UCSD-AML1 (cell line): ENCODE data around the gene COL16A1.
A peak's percentile ranks its signal among the peaks of the same experiment; 100 is the strongest.

Experiments
- DNase-seq: peaks from one replicate; lab custom pipeline; 2025; ENCODE audit not compliant: unreplicated experiment; lab: John Stamatoyannopoulos, UW

Gene COL16A1

DNA sequence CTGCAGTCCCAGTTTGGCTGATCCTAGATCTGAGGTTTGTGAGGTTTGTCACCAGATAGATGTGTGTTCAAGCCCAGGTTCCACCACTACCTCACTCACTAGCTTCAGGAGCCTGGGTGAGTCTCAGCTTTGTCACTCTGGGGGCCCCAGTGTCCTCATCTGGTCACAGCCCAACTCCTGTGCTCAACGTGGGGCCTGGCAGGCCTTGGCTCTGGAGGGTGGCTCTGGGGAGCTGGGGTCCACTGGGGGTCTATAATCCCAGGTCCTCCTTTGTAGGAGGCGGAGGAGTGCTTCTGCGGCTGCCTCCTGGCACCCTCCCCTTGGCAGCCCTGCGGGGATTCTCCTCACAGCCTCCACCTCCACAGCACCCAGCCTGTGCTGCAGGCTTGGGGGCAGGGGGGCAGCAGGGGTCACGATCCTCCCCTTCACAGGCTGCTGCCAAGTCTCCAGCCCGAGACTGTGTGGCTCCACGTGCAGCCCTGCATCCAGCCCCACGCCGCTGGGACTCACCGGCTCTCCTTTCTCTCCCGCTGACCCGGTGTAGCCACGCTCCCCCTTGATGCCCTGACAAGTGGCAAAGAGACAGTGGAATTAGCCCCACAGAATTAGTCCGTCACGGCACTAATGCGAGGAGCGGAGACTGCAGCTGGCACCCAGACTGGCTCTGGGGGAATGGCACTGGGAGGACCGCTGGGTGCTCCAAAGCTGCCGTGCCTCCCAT is 36.6 kb downstream of the COL16A1 start:
- no peak for DNase-seq

DNA sequence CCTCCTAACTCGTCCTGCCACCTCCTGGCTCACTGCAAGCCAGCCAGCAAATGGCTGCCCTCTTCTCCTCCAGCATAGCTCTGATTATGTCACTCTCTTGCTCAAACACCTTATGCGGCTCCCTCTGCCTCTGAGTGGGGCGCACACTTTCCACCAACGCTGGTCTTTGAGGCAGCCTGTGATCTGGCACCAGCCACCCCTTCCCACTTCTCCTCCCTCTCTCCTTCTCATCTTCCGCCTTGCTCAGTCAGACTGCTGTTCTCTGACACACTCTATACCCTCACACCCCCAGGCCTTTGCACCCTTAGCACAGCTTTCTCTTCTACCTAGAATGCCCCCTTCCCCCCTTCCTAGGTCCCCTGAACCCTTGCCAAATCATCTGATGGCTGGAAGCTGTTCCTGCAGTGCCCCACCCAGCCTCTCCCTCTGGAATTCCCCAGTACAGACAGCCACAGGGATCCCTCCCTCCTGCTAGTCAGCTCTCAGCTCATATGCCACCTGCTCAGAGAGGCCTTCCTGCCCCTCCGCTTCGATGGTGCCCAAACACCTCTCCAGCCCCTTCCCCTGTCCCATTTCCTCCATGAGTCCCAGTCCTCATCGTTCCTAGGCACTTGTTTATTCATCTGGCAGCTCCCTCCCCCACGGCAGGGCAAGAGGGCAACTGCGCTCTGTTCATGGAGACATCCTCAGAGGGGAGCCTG is 37.4 kb downstream of the COL16A1 start:
- no peak for DNase-seq

DNA sequence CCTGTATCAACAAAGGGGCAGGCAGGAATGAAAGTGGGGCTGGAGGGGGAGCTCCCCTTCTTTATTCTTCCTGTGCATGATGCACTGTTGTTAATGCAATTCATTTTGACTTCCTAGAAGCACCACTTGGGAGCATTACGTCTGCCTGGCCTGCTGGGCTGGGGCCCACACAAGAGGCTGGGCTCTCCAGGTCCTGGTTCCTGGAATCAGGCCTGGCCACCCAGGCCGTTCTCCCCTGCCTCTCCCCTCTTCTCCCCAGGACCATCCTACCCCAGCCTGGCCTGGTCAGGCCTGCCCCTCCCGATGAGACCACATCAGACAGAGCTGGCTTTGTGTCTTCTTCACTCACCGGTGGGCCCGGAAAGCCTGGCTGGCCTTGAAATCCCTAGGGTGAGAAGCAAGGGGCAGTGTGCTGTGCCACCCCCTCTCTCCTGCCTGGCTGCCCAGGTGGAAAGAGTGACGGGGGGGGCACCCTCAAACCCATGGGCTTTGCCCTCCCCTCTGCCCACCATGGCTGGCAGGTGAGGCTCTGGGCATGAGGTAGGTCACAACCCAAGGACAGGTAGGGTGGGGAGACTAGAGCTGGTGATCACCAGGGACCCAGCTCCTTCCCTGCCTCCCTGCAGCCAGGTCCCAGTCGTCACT is 38.5 kb downstream of the COL16A1 start:
- no peak for DNase-seq

DNA sequence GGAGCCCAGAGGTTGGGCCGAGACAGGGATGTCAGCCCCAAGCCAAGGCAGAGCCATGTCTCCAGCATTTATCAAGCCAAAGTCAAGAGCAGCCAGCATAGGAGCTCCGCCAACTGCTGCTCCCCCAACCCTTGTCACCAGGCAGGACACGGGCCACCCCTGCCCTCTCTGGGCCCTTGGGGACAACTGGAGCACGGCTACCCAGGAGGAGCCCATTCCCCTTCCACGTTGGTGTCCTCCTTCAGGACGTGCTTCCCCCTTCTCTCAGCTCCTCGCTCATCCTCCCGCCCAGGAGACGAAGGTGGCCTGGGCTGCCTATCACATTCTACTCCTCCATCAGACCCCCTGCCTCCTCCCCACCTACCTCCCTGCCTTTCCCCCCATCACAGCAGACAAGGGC is 39.3 kb downstream of the COL16A1 start:
- DNase-seq, result no peak

DNA sequence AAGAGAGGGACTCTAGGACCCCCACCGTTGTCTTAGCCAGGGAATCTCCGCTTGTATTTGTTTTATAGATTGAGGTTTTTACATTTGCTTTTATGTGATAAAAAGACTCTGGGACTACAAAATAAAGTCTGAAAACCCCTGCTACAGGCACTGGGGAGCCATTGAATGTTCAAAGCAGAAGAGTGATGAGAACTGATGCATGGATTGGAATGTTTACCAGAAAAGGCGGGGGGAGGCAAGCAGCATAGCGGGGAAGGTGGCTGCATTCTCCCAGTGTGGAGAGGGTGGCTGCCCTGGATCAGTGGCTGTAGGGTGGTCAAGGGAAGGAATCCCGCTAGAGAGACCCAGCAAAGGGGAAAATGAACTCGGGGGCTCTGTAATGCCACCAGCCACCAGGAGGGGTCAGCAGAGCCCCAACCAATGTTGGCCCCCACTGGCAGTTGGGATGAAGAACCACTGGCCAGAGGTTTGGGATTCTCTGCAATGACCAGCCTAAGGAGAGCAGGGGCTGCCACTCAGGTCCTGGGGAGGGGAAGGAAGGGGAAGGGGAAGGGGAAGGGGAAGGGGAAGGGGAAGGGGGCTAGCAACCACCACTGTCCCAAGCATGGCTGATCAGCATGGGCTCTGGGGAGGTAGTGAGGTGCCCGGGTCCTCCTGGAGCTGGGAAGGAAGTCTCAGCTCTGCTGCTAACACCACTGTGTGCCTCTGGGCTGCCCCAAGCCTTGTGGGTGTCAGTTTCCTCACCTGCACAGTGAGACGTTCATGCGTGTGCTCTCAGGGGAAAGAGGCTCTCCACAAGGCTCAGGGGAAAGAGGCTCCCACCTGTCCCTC is 40.0 kb downstream of the COL16A1 start:
- peak; percentile 58 for DNase-seq

DNA sequence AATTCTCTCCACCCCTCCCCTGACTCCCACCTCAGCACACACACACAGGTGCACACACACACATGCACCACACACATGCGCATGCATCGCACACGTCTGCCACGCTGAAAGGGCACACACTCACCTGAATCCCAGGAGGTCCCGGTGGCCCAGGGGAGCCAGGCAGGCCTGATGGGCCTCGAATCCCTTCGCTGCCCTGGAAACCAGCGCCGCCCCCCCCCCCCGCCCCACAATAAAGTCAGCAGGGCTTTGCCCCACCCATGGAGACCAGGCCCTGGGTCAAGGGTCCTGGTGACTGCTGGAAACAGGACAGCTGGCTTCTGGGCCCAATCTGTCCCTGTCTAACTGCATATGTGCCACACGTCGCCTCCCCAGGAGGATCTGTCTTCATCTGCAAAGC is 41.4 kb downstream of the COL16A1 start:
- no peak for DNase-seq

DNA sequence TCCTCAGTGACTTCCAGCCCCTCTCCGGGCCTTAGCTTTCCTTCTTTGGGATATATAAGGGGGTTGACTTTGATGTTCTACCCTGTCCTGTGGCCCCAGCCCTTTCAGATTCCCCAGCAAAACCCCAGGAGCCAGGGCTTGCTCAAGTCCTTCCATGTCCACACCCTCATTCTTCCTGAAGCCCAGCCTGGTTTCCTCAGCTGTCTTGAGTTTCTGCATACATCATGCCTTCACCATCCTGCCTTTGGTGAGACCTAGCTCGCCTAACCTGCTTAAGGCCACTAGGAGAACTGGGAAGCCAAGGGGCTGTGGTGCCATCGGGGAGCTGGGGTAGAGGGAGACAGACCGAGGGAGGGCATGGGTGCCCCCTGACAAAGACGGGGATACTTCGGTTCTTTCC is 42.0 kb downstream of the COL16A1 start:
- no peak for DNase-seq

DNA sequence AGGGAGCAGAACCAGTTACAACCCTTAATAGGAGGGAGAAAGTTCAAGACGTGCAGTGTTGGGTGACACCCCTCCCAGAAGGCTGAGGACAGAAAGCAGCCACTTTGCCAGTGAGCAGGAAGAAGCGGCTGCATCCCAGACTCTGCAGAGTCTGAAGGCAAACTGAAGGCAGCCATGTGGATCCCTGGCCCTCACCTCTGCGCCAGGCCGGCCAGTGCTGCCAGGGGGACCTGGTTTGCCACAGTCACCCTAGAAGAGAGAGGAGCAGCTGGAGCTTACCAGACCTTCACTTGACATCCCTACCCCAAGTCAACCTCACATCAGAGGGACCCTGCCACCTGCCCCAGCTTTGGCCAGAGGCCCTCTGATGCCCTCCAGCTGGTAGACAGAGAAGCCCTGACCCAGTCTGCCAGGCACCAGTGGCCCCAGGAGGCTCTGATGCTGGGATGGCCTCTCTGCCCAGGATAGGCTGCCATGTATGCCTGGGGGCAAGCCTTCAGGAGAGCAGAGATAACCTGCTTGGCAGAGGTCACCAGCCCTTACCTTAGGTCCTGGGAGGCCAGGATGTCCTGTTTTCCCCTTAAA is 42.9 kb downstream of the COL16A1 start:
- DNase-seq, result no peak

DNA sequence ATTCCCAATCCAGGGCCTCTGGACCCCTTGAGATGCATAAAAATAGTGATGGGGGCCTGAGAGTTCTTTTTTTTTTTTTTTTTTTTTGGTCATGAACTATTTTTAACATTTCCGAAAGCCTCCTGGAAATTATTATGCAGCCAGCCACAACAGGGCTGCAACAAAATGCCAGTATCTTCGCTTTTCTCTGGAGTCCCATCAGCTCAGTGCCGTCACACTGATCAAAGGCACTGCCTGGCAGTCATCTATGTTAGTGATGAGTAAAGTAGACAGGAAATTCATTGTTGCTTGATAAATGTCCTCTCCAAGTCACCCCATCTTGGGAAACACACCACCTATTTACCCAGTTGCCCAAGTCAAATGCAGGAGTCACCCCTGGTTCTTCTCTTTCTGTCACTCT is 43.9 kb downstream of the COL16A1 start:
- DNase-seq, result no peak

DNA sequence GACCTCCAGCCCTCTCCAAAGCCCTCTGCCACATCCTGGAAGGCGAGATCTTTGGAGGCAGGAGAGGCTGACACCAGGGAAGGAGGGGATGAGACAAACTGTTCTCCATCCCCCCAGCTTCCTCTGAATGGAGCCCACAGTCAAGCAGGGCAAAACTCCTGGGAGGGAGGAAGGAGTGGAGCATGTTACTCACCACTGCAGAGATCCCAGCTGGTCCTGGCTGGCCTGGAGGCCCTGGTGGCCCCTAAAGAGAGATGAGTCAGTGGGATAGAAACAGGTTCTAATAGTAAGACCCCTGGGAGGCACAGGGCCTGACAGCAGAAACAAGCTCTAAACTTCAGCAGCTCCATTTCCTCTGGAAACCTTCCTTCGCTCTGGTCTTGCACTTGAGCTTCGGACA is 45.1 kb downstream of the COL16A1 start:
- no peak for DNase-seq

DNA sequence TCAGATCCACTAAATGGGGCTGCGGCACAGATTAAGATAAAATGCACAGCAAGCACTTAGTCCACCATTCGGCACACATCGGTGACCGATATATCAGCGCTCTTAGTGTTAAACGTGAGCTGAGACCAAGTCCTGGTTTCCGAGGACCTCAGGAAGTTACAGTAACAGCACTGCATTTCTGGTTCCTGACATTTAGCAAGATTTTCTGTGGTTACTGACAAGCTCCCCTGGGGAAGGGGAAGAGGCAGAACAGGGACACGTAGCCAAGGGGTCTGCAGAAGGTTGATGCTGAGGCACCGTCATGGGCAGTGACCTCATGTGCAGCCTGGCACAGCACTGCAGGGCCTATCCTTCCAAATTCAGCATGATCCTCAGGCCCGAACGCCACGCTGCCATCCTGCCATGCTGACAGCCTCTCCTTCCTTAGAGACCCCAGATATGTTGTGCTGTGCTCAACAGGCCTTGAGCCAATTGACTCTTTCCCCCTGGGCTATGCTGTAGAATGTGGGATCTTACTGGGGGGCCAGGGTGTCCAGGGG is 45.8 kb downstream of the COL16A1 start:
- DNase-seq, result no peak

DNA sequence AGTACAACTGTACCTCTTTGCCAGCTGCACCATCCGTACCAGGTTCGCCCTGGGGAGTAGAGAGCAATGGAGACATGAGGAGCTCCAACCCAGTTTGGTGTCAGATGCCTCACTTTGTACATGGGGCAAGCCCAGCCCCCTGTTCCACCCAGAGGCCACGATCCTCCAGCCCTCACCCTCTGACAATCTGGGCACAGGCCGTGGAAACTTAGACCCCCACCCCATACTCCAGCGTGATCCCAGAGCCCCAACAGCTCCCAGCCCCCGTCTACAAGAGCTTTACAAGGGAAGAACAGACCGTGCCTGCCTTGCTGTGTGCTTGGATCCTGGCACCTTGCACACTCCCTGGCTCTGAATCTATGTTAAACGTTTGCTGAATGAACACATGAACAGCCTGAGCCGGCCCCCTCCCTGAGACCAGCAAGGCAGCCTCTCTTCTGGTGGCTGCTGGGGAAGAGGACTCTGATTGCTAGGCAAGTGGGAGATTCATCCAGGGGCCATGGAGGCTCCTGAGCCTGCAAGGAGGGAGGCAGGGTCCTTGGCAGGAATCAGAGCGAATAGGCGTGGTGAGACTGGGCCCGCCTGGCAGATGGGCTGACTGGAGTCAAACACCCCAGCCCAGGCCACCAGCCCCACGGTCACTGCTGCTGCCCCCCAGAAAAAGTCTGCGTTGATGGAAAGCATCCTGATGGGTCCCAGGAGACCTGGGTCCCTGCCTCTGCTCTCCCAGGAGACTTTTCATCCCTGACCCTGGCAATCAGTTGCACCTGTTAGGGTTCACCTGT is 46.6 kb downstream of the COL16A1 start:
- no peak for DNase-seq

DNA sequence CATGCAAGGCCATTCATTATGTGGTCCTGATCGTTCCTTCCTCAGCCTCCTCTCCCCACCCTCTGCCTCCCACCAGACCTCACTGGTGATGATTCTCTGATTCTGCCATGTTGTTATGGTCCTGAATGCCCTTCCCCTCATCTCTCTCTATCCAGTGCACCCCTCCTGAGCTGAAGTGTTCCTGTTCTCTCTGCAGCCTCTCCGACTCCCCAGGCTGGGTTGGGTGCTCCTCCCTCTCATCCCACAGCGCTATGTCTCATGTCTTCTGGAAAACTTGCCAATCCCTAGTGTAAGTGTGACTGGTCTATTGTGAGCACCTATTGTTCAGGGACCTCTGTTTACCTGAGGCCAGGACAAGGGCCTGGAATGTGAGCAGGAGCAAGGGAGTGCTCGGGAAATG is 48.1 kb downstream of the COL16A1 start:
- no peak for DNase-seq

DNA sequence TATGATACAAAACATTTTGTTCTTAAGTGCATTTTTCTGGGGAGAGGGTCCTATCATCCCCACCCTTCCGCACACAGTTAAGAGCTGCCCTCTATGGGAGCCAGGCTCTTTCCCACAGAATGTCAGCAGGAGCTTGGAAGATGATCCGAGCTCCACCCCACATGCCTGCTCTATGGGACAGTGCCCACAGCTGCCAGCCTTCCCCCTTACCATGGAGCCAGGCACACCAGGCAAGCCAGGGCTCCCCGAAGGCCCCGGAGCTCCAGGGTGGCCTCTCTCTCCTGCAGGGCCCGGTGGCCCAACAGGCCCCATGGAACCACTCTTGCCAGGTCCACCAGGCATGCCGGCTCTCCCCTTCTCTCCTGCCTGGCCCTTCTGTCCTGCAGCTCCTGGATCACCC is 48.7 kb downstream of the COL16A1 start:
- DNase-seq, result no peak

DNA sequence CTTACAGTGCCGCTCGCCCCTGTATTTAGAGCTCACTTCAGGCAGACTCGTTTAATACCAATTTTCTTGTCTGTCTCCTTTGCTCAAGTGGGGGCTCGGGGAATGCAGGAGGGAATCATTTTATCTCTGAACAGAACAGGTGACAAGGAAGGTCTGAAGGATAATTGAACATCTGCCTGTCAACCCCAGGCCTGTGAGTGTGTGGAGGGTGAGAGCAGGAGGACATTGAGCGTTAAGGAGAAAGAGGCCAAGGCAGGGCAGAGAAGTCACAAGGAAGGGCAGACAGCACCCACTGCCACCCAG is 49.4 kb downstream of the COL16A1 start:
- DNase-seq, result no peak

DNA sequence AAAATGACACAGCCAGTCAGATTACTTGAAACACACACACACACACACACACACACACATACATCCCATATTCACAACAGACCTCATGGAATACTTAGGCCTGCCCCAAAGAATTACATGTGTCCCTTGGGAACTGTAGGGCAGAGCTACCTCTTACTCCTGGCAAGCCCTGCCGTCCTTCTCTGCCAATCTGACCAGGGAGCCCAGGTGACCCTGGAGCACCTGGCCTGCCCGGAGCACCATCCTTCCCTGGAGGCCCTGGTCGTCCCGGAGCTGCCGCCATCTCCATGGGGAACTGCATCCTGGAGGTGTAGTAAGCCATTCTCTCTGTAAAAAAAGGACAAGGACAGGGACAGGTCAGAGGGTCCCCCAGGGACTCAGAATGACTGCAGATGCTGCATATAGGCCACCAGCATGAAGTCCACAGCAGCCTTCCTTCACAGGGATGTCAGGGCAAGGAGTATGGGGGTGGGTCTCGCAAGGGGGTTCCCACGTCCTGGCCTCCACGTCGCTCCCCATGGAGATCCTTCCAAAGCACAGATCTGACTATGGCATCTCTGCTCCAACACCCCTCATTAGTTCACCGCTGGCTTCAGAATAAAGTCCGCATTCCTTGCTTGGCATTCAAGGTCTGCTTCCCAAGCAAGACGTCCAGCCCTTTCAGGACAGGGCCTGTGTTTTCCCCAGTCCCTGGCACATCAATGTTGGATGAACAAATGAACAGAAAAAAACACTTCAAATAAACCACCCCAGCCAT is 49.9 kb downstream of the COL16A1 start:
- no peak for DNase-seq

DNA sequence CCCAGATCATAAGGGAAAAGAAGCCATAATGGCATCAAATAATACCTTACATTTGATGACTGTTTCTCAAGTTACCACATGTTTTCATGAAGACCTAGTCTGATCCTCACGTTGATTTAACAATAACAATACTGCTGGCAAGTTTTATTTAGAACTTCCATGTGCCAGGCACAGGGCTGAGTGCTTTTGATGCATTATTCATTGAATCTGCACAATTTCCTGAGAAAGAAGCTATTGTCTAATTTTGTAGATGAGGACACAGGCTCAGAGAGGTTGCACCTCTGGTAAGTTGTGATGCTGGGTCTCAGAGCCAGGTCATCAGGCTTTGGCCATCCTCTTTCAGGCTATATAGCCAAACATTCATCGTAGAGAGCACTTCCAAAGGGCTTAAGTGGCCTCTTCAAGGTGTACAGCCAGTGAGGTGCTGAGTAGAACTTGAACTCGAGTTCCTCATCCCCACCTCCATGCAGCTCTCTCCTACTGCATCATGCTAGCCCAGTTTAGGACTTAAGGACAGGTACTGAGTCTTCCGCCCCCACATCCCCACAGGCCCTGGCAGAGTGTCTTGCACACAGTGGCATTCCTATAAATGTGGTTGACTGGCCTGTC is 50.8 kb downstream of the COL16A1 start:
- DNase-seq, result no peak

DNA sequence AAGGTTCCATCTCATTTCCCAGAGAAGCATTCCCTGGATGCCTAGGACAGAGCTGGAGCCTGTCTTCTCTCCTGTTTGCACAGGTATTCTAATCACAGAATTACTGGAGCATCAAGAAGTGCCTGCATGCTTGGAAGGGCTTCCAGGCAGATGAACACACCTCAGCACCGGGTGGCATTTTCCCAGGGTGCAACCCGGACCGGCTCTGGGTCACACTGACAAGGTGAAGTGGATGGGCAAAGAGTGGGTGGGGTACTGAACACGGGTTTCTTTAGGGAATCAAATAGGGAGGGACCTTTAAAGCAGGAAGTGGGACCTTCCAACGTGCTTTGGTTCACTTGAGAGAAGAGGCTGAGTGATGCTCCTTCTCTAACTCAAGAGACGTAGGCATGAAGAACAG is 52.1 kb downstream of the COL16A1 start:
- no peak for DNase-seq

DNA sequence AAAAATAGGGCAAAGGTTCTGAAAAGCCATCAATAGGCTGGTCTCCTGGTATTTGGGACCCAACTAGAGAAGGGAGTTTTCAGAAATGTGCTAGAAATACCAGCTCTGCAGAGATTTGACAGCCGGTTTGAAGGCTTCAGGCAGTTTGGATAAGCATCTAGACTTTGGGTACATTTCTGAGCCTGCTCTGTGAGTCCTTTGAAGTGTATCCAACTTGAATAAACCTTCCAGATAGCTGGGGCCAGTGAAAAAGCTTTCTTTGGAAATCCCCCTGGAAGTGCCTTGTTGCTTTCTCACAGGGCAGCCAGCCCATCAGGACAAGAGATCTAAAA is 52.8 kb downstream of the COL16A1 start:
- DNase-seq, result no peak
